WTC11 (cell line): ENCODE results near the gene CLRN3. TPM values are rescaled to one million over a fixed set of nuclear protein-coding genes. Genes with fewer than 3 reads are reported as not detected.

Experiments
- ATAC-seq: fragments of 200-7000 bp; cut with Tn5 transposase; 2 replicates; pipeline ENCODE4 v1.10.0; 2021; ENCODE audit warnings: mild to moderate bottlenecking, moderate library complexity
- CTCF ChIA-PET: fragments of 300-600 bp; sonication (Branson Sonifier 250); formaldehyde crosslinking; loops from one replicate; lab custom pipeline; 2021; ENCODE audit warnings: antibody characterized with exemption; lab: Charles Lee
- POLR2A ChIA-PET: fragments of 350-600 bp; sonication (Branson Sonifier 250); formaldehyde crosslinking; loops from one replicate; lab custom pipeline; 2021; ENCODE audit warnings: antibody characterized with exemption; lab: Charles Lee
- DNase-seq: peaks from one replicate; pipeline ENCODE4 v3.0.0; 2021; ENCODE audit warnings: low spot score
- H3K27ac Mint-ChIP-seq: 2 replicates; pipeline ENCODE4 v1.8.0; 2021; ENCODE audit warnings: mixed read lengths
- H3K27me3 Mint-ChIP-seq: 2 replicates; pipeline ENCODE4 v1.8.0; 2021; ENCODE audit warnings: low read depth, mild to moderate bottlenecking, moderate library complexity, mixed read lengths
- H3K36me3 Mint-ChIP-seq: 2 replicates; pipeline ENCODE4 v1.8.0; 2021; ENCODE audit warnings: mixed read lengths
- H3K4me1 Mint-ChIP-seq: 2 replicates; pipeline ENCODE4 v1.8.0; 2022; ENCODE audit warnings: mixed read lengths
- H3K4me3 Mint-ChIP-seq: 2 replicates; pipeline ENCODE4 v1.8.0; 2021; ENCODE audit warnings: mild to moderate bottlenecking, moderate library complexity, mixed read lengths
- H3K9me3 Mint-ChIP-seq: 2 replicates; pipeline ENCODE4 v1.8.0; 2021; ENCODE audit warnings: mixed read lengths
- AFF4 ChIP-seq: sonication (generic); formaldehyde crosslinking; IDR thresholded peaks from 2 replicates; pipeline ENCODE4 v1.8.1; 2023; ENCODE audit warnings: mild to moderate bottlenecking, missing genetic modification reagents, borderline replicate concordance
- ATF1 ChIP-seq: sonication (generic); formaldehyde crosslinking; IDR thresholded peaks from 2 replicates; pipeline ENCODE4 v1.8.1; 2023; ENCODE audit warnings: mild to moderate bottlenecking, moderate library complexity, missing genetic modification reagents
- CBFB ChIP-seq: sonication (generic); formaldehyde crosslinking; IDR thresholded peaks from 2 replicates; pipeline ENCODE4 v1.8.1; 2022; ENCODE audit warnings: mild to moderate bottlenecking, low read depth, missing genetic modification reagents
- CREM ChIP-seq: sonication (generic); formaldehyde crosslinking; IDR thresholded peaks from 2 replicates; pipeline ENCODE4 v1.8.1; 2022; ENCODE audit warnings: mild to moderate bottlenecking, missing genetic modification reagents, moderate library complexity
- E2F1 ChIP-seq: sonication (generic); formaldehyde crosslinking; IDR thresholded peaks from 2 replicates; pipeline ENCODE4 v1.8.0; 2022; ENCODE audit warnings: mild to moderate bottlenecking, missing genetic modification reagents
- HMGA2 ChIP-seq: fragments of 250-450 bp; sonication (Bioruptor Pico); IDR thresholded peaks from 2 replicates; pipeline ENCODE4 v1.4.0; 2021; ENCODE audit warnings: mild to moderate bottlenecking, moderate library complexity
- JUN ChIP-seq: sonication (generic); formaldehyde crosslinking; IDR thresholded peaks from 2 replicates; pipeline ENCODE4 v1.8.0; 2023; ENCODE audit warnings: mild to moderate bottlenecking, missing genetic modification reagents
- MAX ChIP-seq: sonication (generic); formaldehyde crosslinking; IDR thresholded peaks from 2 replicates; pipeline ENCODE4 v1.8.0; 2022; ENCODE audit warnings: mild to moderate bottlenecking, missing genetic modification reagents
- NR3C1 ChIP-seq: sonication (generic); formaldehyde crosslinking; conservative IDR thresholded peaks from 2 replicates; pipeline ENCODE4 v1.8.1; 2023; ENCODE audit warnings: low read depth, mild to moderate bottlenecking, missing genetic modification reagents
- PRDM15 ChIP-seq: sonication (generic); formaldehyde crosslinking; IDR thresholded peaks from 2 replicates; pipeline ENCODE4 v1.8.0; 2022; ENCODE audit warnings: missing genetic modification reagents
- SP1 ChIP-seq: sonication (generic); formaldehyde crosslinking; conservative IDR thresholded peaks from 2 replicates; pipeline ENCODE4 v1.8.1; 2022; ENCODE audit warnings: missing genetic modification reagents
- TEAD1 ChIP-seq: sonication (generic); formaldehyde crosslinking; IDR thresholded peaks from 2 replicates; pipeline ENCODE4 v1.8.0; 2022; ENCODE audit warnings: mild to moderate bottlenecking, missing genetic modification reagents
- TP53 ChIP-seq: sonication (generic); formaldehyde crosslinking; IDR thresholded peaks from 2 replicates; pipeline ENCODE4 v1.8.1; 2023; ENCODE audit warnings: mild to moderate bottlenecking, missing genetic modification reagents
- ZBTB21 ChIP-seq: sonication (generic); formaldehyde crosslinking; IDR thresholded peaks from 2 replicates; pipeline ENCODE4 v1.8.1; 2023; ENCODE audit warnings: mild to moderate bottlenecking, missing genetic modification reagents, borderline replicate concordance
- ZBTB43 ChIP-seq: sonication (generic); formaldehyde crosslinking; IDR thresholded peaks from 2 replicates; pipeline ENCODE4 v1.8.1; 2023; ENCODE audit warnings: mild to moderate bottlenecking, missing genetic modification reagents
- ZNF263 ChIP-seq: sonication (generic); formaldehyde crosslinking; IDR thresholded peaks from 2 replicates; pipeline ENCODE4 v1.8.1; 2022; ENCODE audit warnings: low read depth, mild to moderate bottlenecking, moderate library complexity, missing genetic modification reagents
- ZNF512 ChIP-seq: sonication (generic); formaldehyde crosslinking; IDR thresholded peaks from 2 replicates; pipeline ENCODE4 v1.8.1; 2022; ENCODE audit warnings: missing genetic modification reagents, borderline replicate concordance
- total RNA-seq: library from RNA; stranded (reverse); gene quantifications from 3 replicates; pipeline ENCODE4 v1.2.3, GENCODE V29; 2021

Gene CLRN3
- total RNA-seq, 1 experiment from 2014 or later, result not detected

GRCh38 chr10:127926455-127926854, 33.7 kb upstream of the CLRN3 start:
- DNase-seq (no peak), ATAC-seq (no peak)
- POLR2A ChIA-PET, result no interaction called here
- TF ChIP-seq TEAD1 (CRISPR knock-in tag), result no peak
- no peak for TF ChIP-seq AFF4 (CRISPR knock-in tag)
- no peak for TF ChIP-seq ZNF512 (CRISPR knock-in tag)
- TF ChIP-seq ZBTB43 (CRISPR knock-in tag), result no peak
- TF ChIP-seq CREM (CRISPR knock-in tag), result no peak
- TF ChIP-seq PRDM15, result no peak
- no peak overlapping the region for H3K27ac Mint-ChIP-seq
- no peaks in the 10 kb centered on the region for H3K27me3 Mint-ChIP-seq
- H3K36me3 Mint-ChIP-seq, result no peaks in the 10 kb centered on the region
- H3K4me3 Mint-ChIP-seq, result no peak overlapping the region
- H3K4me1 Mint-ChIP-seq, result peaks cover 6% of the 10 kb centered on the region; the same call in 1 of the 2 replicates
- CTCF ChIA-PET, result interaction anchor here (1.8 kb wide), 1 partner anchor 20 kb away, joined by 11 read pairs; the partner anchor contains the start of gene PTPRE
- H3K9me3 Mint-ChIP-seq, result peaks cover 3% of the 10 kb centered on the region; the same call in 1 of the 2 replicates

GRCh38 chr10:127925471-127926207, 32.9 kb upstream of the CLRN3 start:
- Mint-ChIP-seq H3K27me3 (no peaks in the 10 kb centered on the region), H3K4me3 (no peak overlapping the region), H3K9me3 (peaks cover 3% of the 10 kb centered on the region; the same call in 1 of the 2 replicates), H3K27ac (no peak overlapping the region), H3K36me3 (no peaks in the 10 kb centered on the region), H3K4me1 (peaks cover 6% of the 10 kb centered on the region; the same call in 1 of the 2 replicates)
- ChIA-PET POLR2A (no interaction called here), CTCF (interaction anchor here (1.2 to 1.8 kb wide), 3 partner anchors 20 to 153 kb away, joined by 3 to 11 read pairs (median 7); partner anchors contain the start of gene PTPRE)
- ATAC-seq (no peak), DNase-seq (no peak)
- TF ChIP-seq TP53 (CRISPR knock-in tag) (no peak), MAX (CRISPR knock-in tag) (no peak), NR3C1 (CRISPR knock-in tag) (no peak), E2F1 (no peak), ATF1 (CRISPR knock-in tag) (no peak), HMGA2 (CRISPR knock-in tag) (no peak), TEAD1 (CRISPR knock-in tag) (no peak), ZBTB21 (CRISPR knock-in tag) (no peak), JUN (CRISPR knock-in tag) (no peak), ZNF263 (CRISPR knock-in tag) (no peak), SP1 (CRISPR knock-in tag) (no peak), CBFB (no peak)
